HG03457 (cell line): ENCODE data around the gene GATD1.
"Not testable (repeated sequence)": the region's sequence is repeated elsewhere in the genome, so short reads cannot be mapped to it uniquely, and the experiment has no call there.

Experiments used
- ATAC-seq: cut with Tn5 transposase; IDR thresholded peaks from one replicate; pipeline ENCODE4 v1.9.1; 2021; ENCODE audit warnings: moderate number of reproducible peaks; ENCODE audit not compliant: unreplicated experiment

GATD1 gene

DNA sequence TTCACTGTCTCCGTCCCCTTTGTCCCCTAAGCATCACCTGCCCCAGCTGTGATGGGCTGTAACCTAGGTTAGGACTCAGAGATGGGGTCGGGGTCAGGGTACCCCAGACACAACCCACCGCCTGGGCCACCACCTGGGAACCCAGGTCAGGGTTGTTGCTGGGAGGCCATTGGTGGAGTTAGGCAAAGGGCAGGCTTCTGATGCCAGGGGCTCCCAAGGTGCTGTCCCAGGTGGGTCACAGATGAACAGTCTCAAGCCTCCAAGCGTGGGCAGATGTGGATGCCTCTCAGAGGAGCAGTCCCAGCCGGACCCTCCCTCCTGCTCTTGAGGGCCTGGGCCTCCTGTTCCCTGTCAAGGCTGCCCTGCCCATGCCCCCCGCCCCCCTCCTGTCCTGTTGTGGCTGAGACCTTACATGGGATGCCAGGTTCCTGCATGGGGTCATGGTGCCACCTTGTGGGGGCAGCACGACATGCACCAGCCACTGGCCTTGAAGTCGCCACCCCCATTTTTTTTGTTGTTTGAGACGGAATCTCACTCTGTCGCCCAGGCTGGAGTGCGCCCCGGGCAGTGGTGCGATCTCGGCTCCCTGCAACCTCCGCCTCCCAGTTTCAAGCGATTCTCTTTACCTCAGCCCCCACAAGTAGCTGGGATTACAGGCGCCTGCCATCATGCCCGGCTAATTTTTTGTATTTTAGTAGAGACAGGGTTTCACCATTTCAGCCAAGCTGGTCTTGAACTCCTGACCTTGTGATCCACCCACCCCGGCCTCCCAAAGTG is 12.1 kb downstream of the GATD1 start:
- ATAC-seq = no peak

DNA sequence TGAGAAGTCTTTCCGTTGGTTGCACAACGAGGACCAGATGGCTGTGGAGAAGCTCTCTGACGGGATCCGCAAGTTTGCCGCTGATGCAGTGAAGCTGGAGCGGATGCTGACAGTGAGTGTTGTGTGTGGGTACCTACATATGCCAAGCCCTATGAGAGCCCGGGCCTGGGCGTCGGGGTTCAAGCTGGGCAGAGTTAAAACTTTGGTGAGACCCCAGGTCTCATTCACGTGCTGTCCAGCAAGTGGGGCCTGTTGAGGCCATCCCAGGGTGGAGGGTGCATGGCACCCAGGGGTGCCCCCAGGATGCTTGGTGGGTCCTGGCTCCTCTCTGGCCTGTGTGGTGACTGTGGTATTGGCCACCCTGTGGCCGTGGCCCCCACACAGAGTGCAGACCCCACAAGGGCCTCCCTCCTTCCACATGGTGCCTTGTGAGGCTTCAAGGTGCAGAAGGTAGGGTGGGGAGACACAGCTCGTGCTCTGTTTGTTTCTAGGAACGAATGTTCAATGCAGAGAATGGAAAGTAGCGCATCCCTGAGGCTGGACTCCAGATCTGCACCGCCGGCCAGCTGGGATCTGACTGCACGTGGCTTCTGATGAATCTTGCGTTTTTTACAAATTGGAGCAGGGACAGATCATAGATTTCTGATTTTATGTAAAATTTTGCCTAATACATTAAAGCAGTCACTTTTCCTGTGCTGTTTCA is 12.8 kb downstream of the GATD1 start:
- ATAC-seq = no peak

DNA sequence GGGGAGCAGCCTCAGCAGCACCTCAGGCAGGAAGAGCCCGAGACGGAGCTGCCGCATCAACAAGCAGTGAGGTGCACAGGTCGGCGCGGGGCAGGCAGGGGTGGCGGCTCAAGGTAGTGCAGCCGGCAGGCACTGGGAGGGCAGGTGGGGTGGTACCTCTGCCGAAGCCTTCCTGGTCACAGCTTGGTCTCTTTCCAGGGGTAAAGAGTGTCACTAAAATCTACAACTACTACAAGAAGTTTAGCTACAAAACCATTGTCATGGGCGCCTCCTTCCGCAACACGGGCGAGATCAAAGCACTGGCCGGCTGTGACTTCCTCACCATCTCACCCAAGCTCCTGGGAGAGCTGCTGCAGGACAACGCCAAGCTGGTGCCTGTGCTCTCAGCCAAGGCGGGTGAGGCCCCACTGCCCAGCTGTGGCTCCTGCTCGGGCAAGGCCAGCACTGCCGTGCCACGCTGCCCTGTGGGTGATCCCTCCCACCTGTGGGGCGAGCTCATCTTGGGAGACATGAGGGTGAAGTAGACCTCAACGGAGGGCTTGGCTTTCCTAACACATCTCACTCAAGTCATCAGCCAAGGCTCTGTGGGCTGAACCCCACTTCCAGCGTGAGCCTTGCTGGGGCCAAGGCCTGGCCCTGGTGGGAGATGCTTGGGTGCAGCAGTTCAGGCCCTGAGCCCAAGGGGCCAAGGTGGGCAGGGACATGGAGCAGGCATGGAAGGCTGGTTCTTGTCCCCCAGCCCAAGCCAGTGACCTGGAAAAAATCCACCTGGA is 13.6 kb downstream of the GATD1 start:
- ATAC-seq = no peak

DNA sequence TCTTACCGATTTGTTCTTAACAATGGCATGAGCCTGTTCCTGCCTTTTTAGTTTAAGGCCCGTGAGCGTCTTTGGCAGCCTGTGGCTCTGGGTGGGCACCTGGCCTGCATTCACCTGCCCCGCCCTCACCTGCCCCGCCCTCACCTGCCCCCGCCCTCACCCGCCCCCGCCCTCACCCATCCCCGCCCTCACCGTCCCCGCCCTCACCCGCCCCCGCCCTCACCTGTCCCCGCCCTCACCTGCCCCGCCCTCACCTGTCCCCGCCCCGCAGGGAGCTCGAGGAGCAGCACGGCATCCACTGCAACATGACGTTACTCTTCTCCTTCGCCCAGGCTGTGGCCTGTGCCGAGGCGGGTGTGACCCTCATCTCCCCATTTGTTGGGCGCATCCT is 14.2 kb downstream of the GATD1 start:
- no peak for ATAC-seq

DNA sequence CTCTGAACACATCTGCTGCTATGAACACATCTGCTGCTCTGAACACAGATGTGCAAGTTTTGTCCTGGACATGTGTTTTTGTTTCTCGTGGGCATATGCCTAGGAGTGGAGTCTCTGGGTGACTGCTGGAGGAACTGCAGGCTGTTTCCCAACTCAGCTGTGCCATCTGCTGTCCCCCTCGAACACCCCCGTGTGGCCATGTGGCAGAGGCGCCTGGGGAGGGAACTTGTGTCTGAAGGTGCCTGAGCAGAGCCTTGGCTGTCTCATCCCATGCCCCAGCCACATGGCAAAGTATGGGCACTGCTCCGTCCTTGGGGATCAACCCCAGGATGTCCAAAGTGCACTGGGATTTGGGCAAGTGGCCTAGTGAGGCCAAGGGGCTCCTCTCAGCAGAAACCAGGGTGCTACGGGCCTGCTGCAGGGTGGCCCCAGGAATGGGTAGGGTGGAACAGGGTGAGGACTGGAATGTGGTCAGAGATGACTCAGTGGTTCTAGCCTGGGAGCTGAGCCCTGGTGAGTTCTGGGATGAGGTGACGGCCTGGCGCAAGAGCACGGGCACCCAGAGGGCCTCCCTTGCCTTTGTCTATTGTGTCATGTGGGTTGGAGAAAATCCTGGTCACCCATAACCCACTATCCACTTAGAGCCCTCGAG is 14.7 kb downstream of the GATD1 start:
- ATAC-seq = no peak

DNA sequence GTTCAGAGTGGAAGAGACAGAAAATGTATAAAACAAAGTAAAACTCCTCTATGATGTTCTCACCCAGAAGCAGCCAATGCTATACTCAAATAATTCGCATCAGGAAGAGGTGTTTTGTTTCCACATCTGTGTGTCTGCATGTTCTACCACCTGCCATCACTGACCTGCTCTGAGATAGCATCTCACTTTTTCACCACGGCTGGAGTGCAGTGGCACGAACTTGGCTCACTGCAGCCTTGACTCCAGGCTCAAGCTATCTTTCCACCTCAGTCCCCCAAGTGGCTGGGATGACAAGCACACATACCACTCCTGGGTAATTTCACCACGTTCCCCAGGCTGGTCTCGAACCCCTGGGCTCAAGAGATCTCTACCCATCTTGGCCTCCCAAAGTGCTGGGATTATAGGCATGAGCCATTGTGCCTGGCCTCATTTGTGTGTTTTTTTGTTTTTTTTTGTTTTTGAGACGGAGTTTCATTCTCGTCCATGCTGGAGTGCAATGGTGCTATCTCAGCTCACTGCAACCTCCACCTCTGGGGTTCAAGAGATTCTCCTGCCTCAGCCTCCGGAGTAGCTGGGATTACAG is 15.7 kb downstream of the GATD1 start:
- no peak for ATAC-seq

DNA sequence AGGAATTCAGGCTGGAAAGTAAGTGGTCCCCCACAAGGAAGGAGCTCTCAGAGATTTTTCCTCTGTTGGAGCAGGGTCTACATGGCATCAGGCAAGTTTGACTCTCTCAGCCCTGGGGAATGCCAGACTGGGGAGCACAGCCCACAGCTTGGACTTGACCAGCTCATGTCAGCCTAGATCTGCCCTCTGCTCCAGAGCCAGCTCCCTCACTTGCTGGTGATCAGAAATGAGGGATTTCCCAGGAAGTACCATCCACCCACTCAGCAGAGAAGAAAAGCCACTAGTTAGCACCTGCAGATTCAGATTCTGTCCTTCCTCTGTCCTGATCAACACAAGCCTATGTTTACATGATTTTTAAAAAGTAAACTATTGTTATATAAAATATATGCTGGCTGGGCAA is 17.1 kb downstream of the GATD1 start:
- ATAC-seq = no peak

DNA sequence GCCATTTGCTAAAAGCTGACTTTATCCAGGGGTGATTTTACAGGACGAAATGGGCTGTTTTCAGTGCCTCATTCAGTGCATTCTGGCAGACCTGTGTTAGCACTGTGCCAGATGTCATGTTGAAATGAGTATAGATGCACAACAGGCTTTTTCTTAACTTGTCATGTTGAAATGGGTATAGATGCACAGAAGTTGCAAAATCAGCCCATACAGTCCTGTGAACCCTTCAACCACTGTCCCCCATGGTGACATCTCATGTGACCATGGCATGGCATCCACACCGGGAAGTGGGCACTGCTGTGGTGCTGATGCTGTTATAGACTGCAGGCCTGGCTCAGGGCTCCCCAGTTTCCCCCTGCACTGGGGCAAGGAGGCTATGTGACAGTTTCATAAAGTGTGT is 27.6 kb downstream of the GATD1 start:
- no peak for ATAC-seq

DNA sequence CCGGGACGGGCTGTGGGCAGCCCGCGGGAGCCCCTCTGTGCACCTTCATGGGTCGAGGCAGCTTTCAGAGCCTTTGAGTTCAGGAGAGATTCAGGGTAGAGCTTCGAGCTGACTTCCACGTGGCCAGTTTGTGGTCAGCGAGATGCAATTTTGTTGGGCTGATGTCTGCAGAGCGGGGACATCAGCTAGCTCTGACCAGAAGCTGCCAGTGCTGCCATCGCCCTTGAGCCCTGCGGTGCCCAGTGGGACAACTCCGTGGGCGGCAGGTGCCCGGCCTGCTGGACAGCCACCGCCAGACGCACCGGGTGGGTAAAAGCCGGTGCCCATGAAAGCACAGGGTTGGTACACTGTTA is 29.3 kb downstream of the GATD1 start:
- no peak for ATAC-seq

DNA sequence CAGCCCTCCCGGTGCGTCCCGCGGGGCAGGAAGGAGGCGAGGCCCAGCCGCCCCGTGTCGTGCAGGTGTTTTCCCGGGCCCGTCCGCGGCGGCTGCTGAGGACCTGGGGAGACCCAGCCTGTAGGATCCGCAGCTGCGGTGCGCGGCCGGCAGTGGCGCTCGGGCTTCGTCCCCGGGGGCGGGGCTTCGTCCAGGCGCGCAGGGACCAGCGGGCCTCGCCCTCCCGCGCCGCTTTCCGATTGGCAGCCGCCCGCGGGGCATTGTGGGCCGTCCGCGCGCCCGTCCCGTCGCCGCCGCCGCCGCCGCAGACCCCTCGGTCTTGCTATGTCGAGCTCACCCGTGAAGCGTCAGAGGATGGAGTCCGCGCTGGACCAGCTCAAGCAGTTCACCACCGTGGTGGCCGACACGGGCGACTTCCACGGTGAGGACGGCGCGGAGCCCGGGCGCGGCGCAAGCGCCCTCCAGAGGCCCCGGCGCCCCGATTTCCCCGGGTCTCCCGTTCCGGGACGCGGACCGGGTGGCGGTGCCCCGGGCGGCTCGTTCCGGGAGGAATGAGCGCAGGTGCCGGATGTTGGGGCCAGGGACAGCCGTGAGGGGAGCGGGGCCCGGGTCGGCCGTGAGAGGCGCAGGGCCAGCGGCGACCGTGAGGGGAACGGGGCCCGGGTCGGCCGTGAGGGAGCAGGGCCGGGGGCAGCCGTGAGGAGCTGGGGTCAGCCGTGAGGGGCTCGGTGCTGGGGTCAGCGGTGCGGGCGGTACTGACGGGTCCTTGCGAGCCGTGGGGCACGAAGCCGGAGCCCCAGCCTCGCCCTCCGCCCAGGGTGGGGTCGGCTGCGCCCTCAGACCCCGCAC is 29.9 kb downstream of the GATD1 start, which contains the start of gene TALDO1:
TALDO1 (plus strand) TSS at position 307 of the 849 bp plus-strand sequence; CDS start at position 325, 18 bp downstream.
- ATAC-seq = no peak

DNA sequence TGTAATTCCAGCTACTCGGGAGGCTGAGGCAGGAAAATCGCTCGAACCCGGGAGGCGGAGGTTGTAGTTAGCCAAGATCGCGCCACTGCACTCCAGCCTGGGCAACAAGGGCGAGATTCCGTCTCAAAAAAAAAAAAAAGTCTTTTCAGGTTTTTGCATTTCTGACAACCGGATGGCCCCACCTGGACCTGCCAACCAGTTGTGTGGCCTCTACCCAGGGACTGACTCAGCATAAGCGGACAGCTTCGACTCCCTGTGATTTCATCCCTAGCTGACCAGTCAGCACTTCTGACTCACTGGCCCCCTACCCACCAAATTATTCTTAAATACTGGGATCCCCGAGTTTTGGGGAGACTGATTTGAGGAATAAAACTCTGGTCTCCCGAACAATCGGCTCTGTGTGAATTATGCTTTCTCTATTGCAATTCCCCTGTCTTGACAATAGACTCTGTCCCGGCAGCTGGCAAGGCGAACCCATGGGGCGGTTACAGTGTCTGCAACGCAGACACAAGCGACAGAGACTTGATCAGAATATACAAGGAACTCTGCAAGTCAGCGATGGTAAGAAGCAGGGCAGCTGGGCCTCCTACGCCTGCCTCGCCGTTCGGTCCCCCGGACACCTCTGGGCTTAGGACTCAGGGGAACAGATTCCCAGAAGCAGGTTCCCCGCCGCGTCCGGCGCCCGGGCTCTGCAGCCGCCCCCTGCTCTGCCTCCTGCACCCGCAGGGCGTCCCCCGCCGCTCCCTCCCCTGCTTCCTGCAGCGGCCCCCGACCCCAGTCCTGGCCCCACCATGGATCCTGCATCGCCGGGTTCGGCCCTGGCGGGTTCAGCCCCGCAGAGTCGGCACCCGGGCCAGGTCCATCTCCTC is 30.8 kb downstream of the GATD1 start:
- ATAC-seq = no peak

DNA sequence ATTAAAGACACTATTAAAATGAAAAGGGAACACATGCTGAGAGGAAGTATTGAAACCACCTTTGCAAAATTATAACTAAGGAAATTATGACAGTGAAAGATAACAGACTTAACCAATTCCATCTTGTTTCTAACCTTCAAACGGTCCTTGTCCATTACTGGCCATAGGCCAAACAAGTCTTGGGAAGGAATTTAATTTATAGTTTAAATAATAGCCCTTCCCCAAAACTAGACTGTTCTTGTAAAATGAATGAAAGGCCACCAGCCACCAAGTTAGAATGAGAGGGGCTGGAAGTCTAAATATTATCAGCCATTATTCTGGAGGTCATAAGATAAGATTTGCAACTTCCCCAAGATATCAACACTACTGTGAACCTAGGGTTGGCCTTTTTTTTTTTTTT is 31.9 kb downstream of the GATD1 start:
- ATAC-seq = no peak

DNA sequence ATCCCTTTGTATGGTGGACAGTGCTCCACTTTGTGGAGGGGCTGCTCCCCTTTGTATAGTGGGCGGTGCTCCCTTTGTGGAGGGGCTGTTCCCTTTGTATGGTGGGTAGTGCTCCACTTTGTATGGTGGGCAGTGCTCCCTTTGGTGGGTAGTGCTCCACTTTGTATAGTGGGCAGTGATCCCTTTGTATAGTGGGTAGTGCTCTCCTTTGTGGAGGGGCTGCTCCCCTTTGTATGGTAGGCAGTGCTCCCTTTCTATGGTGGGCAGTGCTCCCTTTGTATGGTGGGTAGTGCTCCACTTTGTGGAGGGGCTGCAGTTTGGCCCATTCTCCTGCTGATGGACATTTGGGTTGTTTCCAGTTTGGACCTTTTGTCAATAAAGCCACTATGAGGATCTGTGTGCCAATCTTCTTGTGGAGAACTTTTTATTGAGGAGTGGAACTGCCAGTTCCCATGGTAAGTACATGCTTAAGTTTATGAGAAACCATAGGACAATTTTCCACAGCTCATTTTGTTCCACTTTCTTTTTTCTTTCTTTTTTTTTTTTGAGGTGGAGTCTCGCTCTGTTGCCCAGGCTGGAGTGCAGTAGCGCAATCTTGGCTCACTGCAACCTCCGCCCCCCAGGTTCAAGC is 34.6 kb downstream of the GATD1 start:
- ATAC-seq = no peak

DNA sequence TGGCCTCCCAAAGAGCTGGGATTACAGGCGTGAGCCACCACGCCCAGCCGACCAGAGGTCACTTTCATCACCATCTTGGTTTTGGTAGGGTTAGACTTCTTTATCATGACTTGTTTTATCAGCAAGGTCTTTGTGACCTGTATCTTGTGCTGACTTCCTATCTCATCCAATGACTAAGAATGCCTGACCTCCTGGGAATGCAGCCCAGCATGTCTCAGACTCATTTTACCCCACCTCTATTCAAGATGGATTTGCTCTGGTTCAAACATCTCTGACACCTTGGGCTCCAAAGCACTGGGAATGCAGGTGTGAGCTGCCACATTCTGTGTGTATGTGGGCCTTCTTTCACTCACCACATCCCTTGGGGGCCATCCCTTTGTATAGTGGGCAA is 35.1 kb downstream of the GATD1 start:
- no peak for ATAC-seq

DNA sequence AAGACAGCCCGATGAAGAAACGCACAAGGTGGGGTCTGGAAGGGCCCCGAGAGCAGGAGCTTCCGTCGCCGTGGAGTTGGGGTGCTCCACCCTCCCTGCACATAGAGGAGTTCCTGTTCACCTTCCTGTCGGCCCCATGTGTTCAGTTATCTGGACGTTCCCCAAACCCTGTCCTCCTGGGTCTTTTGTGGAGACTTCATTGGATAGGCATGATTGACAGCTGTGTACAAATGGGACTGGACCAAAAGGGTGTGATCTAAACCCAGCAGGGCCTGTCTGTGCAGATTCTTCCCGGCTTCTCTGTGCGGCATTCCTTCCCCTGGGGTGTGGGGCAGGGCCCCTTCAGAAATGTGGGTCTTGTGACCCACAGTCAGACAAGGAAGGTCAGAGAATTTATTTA is 39.4 kb downstream of the GATD1 start:
- not testable (repeated sequence) for ATAC-seq

DNA sequence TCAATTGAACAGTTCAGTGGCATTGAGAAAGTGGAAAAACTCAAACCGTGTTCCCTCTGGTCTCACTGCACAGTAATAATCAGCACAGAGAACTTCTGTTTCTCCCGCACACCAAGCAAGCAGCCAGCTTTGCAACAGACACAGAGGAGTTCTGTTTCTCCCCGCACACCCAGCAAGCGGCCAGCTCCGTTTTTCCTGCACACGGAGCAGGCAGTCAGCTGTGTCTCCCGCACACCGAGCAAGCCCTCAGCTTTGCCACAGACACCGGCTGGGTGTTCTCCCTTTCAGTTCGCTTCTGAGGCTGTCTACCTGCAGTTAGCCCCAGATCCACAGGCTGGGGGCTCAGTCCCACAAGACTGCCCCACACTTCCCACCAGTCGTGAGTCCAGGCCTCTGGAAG is 39.9 kb downstream of the GATD1 start:
- ATAC-seq = no peak

DNA sequence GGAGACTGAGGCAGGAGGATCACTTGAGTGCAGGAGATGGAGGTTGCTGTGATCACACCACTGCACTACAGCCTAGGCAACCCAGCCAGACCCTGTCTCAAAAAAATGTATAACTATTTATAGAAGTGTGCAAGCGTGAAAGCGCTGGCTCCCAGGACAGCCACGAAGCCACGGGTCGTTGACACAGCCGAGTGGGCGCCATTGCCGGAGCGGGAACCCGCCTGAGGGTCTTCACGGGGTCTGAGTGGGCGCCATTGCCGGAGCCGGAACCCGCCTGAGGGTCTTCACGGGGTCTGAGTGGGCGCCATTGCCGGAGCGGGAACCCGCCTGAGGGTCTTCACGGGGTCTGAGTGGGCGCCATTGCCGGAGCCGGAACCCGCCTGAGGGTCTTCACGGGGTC is 42.7 kb downstream of the GATD1 start:
- ATAC-seq = not testable (repeated sequence)

DNA sequence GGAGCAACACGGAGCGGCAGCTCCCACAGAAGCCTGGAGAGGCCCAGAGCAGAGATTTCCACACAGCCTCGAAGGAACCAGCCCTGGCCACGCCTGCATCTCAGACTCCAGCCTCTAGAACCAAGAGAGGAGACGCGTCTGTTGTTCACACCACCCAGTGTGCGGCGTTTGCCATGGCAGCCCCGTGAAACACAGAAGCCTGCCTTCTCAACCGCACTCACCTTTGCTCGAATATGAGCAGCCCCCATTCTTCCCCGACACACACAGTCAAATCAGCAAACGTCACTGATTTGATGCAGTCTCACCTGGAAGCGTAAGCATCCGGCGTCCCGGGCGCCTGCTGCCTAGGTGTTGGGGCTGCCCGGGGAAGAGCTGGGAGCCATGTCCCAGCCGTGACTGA is 44.2 kb downstream of the GATD1 start:
- no peak for ATAC-seq
